Measurements from ENCODE around the gene CYP2W1. TPM values are rescaled to one million over a fixed set of nuclear protein-coding genes. Genes with fewer than 3 reads are reported as not detected.

CYP2W1 gene
- total and polyA plus RNA-seq, 2 experiments from 2014 or later = 31.1 to 72.3 TPM

DNA sequence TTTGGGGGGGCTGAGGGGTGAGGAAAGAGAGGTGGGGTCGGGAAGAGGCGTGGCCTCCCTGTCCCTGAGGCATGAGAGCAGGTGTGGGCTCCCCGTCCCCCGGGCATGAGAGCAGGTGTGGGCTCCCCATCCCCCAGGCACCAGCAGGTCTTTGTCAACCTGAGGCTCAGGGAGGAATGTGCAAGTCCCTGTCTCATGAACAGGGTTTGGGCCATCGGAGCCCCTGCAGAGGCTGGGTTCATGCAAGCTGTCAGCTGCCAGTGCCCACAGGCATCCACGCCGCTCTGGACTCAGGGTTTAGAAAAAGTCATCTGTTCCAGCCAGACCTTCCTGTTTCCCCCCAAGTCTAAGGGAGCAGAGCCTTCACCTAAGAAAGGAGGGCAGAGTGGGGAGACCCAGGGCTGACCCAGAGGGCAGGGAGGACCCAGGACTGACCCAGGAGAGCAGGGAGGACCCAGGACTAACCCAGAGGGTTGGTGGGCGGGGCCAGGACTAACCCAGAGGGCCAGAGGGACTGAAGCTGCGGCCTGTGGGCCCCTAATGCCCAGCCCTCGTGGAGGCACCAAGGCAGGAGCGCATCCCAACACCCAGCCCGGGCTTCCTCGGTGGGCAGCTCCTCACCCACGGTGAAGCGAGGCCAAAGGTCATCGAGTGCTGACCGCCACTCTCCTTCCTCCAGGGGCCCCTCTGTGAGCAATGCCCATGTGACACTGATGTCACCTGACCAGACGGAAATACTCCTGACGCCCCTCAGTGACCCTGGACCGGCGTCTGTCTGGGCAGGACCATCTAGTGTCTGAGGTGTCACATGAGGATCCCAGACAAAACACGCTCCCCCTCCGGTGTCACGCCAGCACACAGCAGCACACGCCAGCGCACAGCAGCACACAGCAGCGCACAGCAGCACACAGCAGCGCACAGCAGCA, 32.5 kb downstream of the CYP2W1 start:
- Histone ChIP-seq H2AFZ (no peak overlapping the region), H3K9me3 (ENCODE audit: low read depth) (no peaks in the 10 kb centered on the region), H3K4me2 (no peak overlapping the region), H3K4me3 (no peak overlapping the region), H3K27me3 (no peaks in the 10 kb centered on the region), H3K9me2 (replicated peaks; ENCODE audit: insufficient read depth) (no peaks in the 10 kb centered on the region), H3K79me2 (peaks cover 15% of the 10 kb centered on the region), H3K36me3 (replicated peaks; ENCODE audit: insufficient read depth, low read depth) (no peaks in the 10 kb centered on the region), H3K4me1 (ENCODE audit: insufficient read depth) (peaks cover 13% of the 10 kb centered on the region), H3K27ac (peak overlapping the region; percentile 58), H4K20me1 (ENCODE audit: insufficient read depth, poor library complexity, severe bottlenecking) (no peaks in the 10 kb centered on the region)
- no peak for TF ChIP-seq EZH2phosphoT487 (IDR thresholded peaks at IDR 0.05; ENCODE audit: low read depth, severe bottlenecking, unreplicated experiment)
- TF ChIP-seq, protein P1, sequence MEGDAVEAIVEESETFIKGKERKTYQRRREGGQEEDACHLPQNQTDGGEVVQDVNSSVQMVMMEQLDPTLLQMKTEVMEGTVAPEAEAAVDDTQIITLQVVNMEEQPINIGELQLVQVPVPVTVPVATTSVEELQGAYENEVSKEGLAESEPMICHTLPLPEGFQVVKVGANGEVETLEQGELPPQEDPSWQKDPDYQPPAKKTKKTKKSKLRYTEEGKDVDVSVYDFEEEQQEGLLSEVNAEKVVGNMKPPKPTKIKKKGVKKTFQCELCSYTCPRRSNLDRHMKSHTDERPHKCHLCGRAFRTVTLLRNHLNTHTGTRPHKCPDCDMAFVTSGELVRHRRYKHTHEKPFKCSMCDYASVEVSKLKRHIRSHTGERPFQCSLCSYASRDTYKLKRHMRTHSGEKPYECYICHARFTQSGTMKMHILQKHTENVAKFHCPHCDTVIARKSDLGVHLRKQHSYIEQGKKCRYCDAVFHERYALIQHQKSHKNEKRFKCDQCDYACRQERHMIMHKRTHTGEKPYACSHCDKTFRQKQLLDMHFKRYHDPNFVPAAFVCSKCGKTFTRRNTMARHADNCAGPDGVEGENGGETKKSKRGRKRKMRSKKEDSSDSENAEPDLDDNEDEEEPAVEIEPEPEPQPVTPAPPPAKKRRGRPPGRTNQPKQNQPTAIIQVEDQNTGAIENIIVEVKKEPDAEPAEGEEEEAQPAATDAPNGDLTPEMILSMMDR (IDR thresholded peaks at IDR 0.05; ENCODE audit: poor library complexity) = no peak
- no peak for TF ChIP-seq EZH2 (IDR thresholded peaks at IDR 0.05; ENCODE audit: borderline replicate concordance)
- WGBS (ENCODE audit: low lambda C conversion rate, missing lambda C conversion rate) = 72% methylated on average over 27 of the region's 28 CpGs
- DNase-seq (ENCODE audit: low spot score) = peak; percentile 72

DNA sequence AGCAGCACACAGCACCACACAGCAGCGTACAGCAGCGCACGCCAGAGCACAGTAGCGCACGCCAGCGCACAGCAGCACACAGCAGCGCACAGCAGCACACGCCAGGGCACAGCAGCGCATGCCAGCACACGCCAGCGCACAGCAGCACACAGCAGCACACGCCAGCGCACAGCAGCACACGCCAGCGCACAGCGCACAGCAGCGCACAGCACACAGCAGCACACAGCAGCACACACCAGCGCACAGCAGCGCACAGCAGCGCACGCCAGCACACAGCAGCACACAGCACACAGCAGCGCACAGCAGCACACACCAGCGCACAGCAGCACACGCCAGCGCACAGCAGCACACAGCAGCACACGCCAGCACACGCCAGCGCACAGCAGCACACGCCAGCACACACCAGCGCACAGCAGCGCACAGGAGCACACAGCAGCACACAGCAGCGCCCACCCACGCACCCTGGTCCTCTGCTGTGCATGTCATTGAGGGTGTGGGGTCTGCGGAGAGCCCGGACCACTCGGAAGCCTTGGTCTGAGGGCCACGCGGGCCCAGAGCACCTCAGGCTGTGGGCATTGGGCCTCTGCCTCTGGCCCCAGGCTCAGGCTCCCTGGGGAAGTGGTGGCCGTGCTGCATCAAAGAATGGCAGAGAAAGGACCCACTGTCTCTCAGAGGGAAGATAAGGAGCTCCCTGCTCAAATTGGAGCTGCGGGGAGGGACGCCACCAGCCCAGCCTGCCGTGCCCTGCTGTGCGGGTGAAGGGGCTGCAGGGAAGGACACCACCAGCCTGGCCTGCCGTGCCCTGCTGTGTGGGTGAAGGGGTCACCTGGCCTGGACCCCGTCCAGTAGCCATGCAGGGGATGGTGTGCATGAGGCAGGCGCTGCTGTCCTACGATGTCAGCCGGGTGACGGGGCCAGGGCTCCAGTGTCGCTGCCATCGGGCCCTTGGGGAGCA, 33.9 kb downstream of the CYP2W1 start:
- Histone ChIP-seq H3K27me3 (no peaks in the 10 kb centered on the region), H3K4me1 (ENCODE audit: insufficient read depth) (peaks cover 13% of the 10 kb centered on the region), H3K79me2 (peaks cover 21% of the 10 kb centered on the region), H3K4me2 (no peak overlapping the region), H3K9me2 (replicated peaks; ENCODE audit: insufficient read depth) (no peaks in the 10 kb centered on the region), H3K27ac (no peak overlapping the region), H2AFZ (no peak overlapping the region), H3K4me3 (no peak overlapping the region), H3K9me3 (ENCODE audit: low read depth) (no peaks in the 10 kb centered on the region), H4K20me1 (ENCODE audit: insufficient read depth, poor library complexity, severe bottlenecking) (no peaks in the 10 kb centered on the region), H3K36me3 (replicated peaks; ENCODE audit: insufficient read depth, low read depth) (no peaks in the 10 kb centered on the region)
- TF ChIP-seq, protein P1 (IDR thresholded peaks at IDR 0.05; ENCODE audit: poor library complexity) = no peak
- TF ChIP-seq EZH2phosphoT487 (IDR thresholded peaks at IDR 0.05; ENCODE audit: low read depth, severe bottlenecking, unreplicated experiment) = no peak
- TF ChIP-seq EZH2 (IDR thresholded peaks at IDR 0.05; ENCODE audit: borderline replicate concordance) = no peak
- WGBS (ENCODE audit: low lambda C conversion rate, missing lambda C conversion rate) = 91% methylated on average over 27 of the region's 51 CpGs
- no peak for DNase-seq (ENCODE audit: low spot score)

DNA sequence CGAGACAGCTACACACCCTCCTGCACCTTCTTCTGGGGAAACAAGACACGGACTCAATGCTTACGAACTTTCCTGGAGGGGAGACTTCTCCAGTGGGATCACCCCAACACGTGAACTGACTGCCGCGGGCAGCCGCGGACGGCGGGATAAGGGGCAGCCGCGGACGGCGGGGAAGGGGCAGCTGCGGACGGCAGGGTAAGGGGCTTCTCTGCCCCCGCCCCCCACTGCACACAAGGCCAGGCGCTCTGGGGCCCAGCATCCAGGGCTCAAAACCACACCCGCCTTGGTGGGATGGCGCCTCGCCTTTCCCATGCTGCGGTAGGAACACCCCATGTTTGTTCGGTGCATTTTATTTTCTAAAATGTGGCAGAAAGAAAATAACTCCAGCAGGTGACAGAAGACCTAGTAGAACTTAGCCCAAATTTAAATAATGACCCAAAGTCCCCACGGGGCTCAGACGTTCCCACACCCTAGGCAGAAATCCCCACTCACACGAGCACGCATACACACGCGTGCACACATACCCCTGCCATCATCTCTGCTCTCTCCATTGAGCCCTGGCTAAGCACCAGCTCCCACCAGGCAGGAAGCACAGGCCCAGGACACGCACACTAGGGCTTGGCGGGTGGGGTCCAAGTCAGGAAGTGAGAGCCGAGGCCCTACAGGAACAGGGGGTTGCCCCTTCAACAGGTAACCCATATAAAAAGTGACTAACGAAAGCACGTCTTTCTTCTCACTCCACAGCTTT, 34.8 kb downstream of the CYP2W1 start:
- WGBS (ENCODE audit: low lambda C conversion rate, missing lambda C conversion rate) = 98% methylated on average over 27 of the region's 34 CpGs
- H2AFZ ChIP-seq = no peak overlapping the region

More for the DNA sequence above, 34.8 kb downstream of the CYP2W1 start:
- H4K20me1 ChIP-seq (ENCODE audit: insufficient read depth, poor library complexity, severe bottlenecking) = no peaks in the 10 kb centered on the region
- H3K9me3 ChIP-seq (ENCODE audit: low read depth) = no peaks in the 10 kb centered on the region
- H3K9me2 ChIP-seq (replicated peaks; ENCODE audit: insufficient read depth) = no peaks in the 10 kb centered on the region
- no peak overlapping the region for H3K4me2 ChIP-seq
- no peaks in the 10 kb centered on the region for H3K36me3 ChIP-seq (replicated peaks; ENCODE audit: insufficient read depth, low read depth)
- DNase-seq (ENCODE audit: low spot score) = no peak
- H3K79me2 ChIP-seq = peaks cover 29% of the 10 kb centered on the region
- H3K4me1 ChIP-seq (ENCODE audit: insufficient read depth) = peaks cover 13% of the 10 kb centered on the region
- no peak overlapping the region for H3K27ac ChIP-seq
- TF ChIP-seq, protein P1 (IDR thresholded peaks at IDR 0.05; ENCODE audit: poor library complexity) = no peak
- no peak for TF ChIP-seq EZH2 (IDR thresholded peaks at IDR 0.05; ENCODE audit: borderline replicate concordance)
- no peaks in the 10 kb centered on the region for H3K27me3 ChIP-seq
- H3K4me3 ChIP-seq = no peak overlapping the region
